Hematopoietic multipotent progenitor cell treated with erythropoietin and hydrocortisone succinate and interleukin-3 and kit ligand, for 4 days (in vitro differentiated cells): ENCODE data around the gene KRABD2.
"Not testable (repeated sequence)": the region's sequence is repeated elsewhere in the genome, so short reads cannot be mapped to it uniquely, and the experiment has no call there.

ENCODE experiments used
- DNase-seq: peaks from one replicate; pipeline ENCODE4 v3.0.0-alpha.2; 2015

The KRABD2 gene

GRCh38 chr17:8392674-8393469, 16.4 kb upstream of the KRABD2 start:
- no peak for DNase-seq

- DNase-seq: no peak
Measured at GRCh38 chr17:8392274-8392673, 15.8 kb upstream of the KRABD2 start.

- DNase-seq: no peak
Measured at GRCh38 chr17:8391711-8392110, 15.2 kb upstream of the KRABD2 start.

GRCh38 chr17:8387914-8388651, 11.6 kb upstream of the KRABD2 start:
- DNase-seq: no peak

- peak; percentile 71 for DNase-seq
Measured at GRCh38 chr17:8386841-8387240, 10.3 kb upstream of the KRABD2 start.

GRCh38 chr17:8384801-8385378, 8.4 kb upstream of the KRABD2 start:
- DNase-seq: no peak

GRCh38 chr17:8383143-8383822, 6.8 kb upstream of the KRABD2 start, which contains the start of gene RPL26:
Gene RPL26 (minus strand): TSS chr17:8383193. CDS start chr17:8382310, 883 bp downstream.
- peak; percentile 100 for DNase-seq

GRCh38 chr17:8382880-8383142, 6.3 kb upstream of the KRABD2 start:
- no peak for DNase-seq

GRCh38 chr17:8382052-8382879, 5.8 kb upstream of the KRABD2 start:
- DNase-seq: peak; percentile 46

GRCh38 chr17:8380049-8380448, 3.5 kb upstream of the KRABD2 start:
- DNase-seq: no peak

- not testable (repeated sequence) for DNase-seq
Measured at GRCh38 chr17:8378117-8378516, 1.6 kb upstream of the KRABD2 start.

- no peak for DNase-seq
Measured at GRCh38 chr17:8377422-8377821, 918 bp upstream of the KRABD2 start.

GRCh38 chr17:8375738-8376259, 705 bp downstream of the KRABD2 start:
- DNase-seq: no peak

- not testable (repeated sequence) for DNase-seq
Measured at GRCh38 chr17:8373856-8374255, 2.6 kb downstream of the KRABD2 start.

GRCh38 chr17:8372422-8372821, 4.1 kb downstream of the KRABD2 start:
- DNase-seq: no peak

- no peak for DNase-seq
Measured at GRCh38 chr17:8371786-8372185, 4.7 kb downstream of the KRABD2 start.

- peak; percentile 56 for DNase-seq
Measured at GRCh38 chr17:8369944-8370343, 6.6 kb downstream of the KRABD2 start.

- DNase-seq: no peak
Measured at GRCh38 chr17:8368193-8368592, 8.3 kb downstream of the KRABD2 start.

- no peak for DNase-seq
Measured at GRCh38 chr17:8366231-8366630, 10.3 kb downstream of the KRABD2 start.

GRCh38 chr17:8365143-8365542, 11.4 kb downstream of the KRABD2 start:
- no peak for DNase-seq

- no peak for DNase-seq
Measured at GRCh38 chr17:8362651-8363332, 13.7 kb downstream of the KRABD2 start.

- no peak for DNase-seq
Measured at GRCh38 chr17:8360751-8361150, 15.8 kb downstream of the KRABD2 start.
